ENCODE measurements around the gene SLC26A5. TPM values are rescaled to one million over a fixed set of nuclear protein-coding genes. Genes with fewer than 3 reads are reported as not detected.
A peak's percentile ranks its signal among the peaks of the same experiment; 100 is the strongest.

The SLC26A5 gene
- total RNA-seq, 1 experiment from 2014 or later: 0.29 TPM

GRCh38 chr7:103466814-103467213 is 20.8 kb upstream of the SLC26A5 start:
- no peak overlapping the region for H3K9ac ChIP-seq (ENCODE audit: low read length)
- H3K79me2 ChIP-seq (ENCODE audit: low read length): no peaks in the 10 kb centered on the region
- no TSS peak for BruUV-seq (replicated peaks)
- CTCF ChIA-PET: no interaction called here
- H3K4me1 ChIP-seq (ENCODE audit: insufficient read depth, low read length): no peaks in the 10 kb centered on the region
- no peak overlapping the region for H3K27ac ChIP-seq (ENCODE audit: low read length)
- no peak for TF ChIP-seq EZH2 (IDR thresholded peaks at IDR 0.05; ENCODE audit: low read length, unreplicated experiment)
- TF ChIP-seq CTCF (conservative IDR thresholded peaks at IDR 0.05; ENCODE audit: low read depth, low read length): no peak
- TF ChIP-seq EZH2phosphoT487 (IDR thresholded peaks at IDR 0.05; ENCODE audit: borderline replicate concordance, low read length): no peak
- no peak for DNase-seq
- no peaks in the 10 kb centered on the region for H3K9me3 ChIP-seq (ENCODE audit: low read length)
- no peaks in the 10 kb centered on the region for H4K20me1 ChIP-seq (ENCODE audit: low read length)
- no peak overlapping the region for H3K4me3 ChIP-seq (ENCODE audit: low read length)
- no peaks in the 10 kb centered on the region for H3F3A ChIP-seq (ENCODE audit: low read length, unreplicated experiment)
- ATAC-seq: no peak
- POLR2A ChIA-PET (ENCODE audit: unreplicated experiment): no interaction called here
- no peaks in the 10 kb centered on the region for H3K36me3 ChIP-seq (ENCODE audit: low read depth, low read length)
- H2AFZ ChIP-seq (ENCODE audit: low read length): no peak overlapping the region
- intact Hi-C loops (cut with micrococcal nuclease): no loop called here
- H3K9me2 ChIP-seq (replicated peaks; ENCODE audit: low read length): no peaks in the 10 kb centered on the region
- no peaks in the 10 kb centered on the region for H3K27me3 ChIP-seq (ENCODE audit: low read length)
- H3K4me2 ChIP-seq (ENCODE audit: low read length): no peak overlapping the region

GRCh38 chr7:103462358-103462757 is 16.4 kb upstream of the SLC26A5 start:
- Histone ChIP-seq H4K20me1 (ENCODE audit: low read length) (no peaks in the 10 kb centered on the region), H3K4me1 (ENCODE audit: insufficient read depth, low read length) (no peaks in the 10 kb centered on the region), H3K4me2 (ENCODE audit: low read length) (no peak overlapping the region), H3K9me3 (ENCODE audit: low read length) (no peaks in the 10 kb centered on the region), H3K36me3 (ENCODE audit: low read depth, low read length) (no peaks in the 10 kb centered on the region), H3K9me2 (replicated peaks; ENCODE audit: low read length) (no peaks in the 10 kb centered on the region), H3F3A (ENCODE audit: low read length, unreplicated experiment) (no peaks in the 10 kb centered on the region), H3K9ac (ENCODE audit: low read length) (no peak overlapping the region), H3K4me3 (ENCODE audit: low read length) (no peak overlapping the region), H3K27me3 (ENCODE audit: low read length) (no peaks in the 10 kb centered on the region), H2AFZ (ENCODE audit: low read length) (no peak overlapping the region), H3K27ac (ENCODE audit: low read length) (no peak overlapping the region), H3K79me2 (ENCODE audit: low read length) (no peaks in the 10 kb centered on the region)
- TF ChIP-seq EZH2 (IDR thresholded peaks at IDR 0.05; ENCODE audit: low read length, unreplicated experiment) (no peak), CTCF (conservative IDR thresholded peaks at IDR 0.05; ENCODE audit: low read depth, low read length) (no peak), EZH2phosphoT487 (IDR thresholded peaks at IDR 0.05; ENCODE audit: borderline replicate concordance, low read length) (no peak)
- no peak for ATAC-seq
- BruUV-seq (replicated peaks): no TSS peak
- intact Hi-C loops (cut with micrococcal nuclease): no loop called here
- CTCF ChIA-PET: no interaction called here
- POLR2A ChIA-PET (ENCODE audit: unreplicated experiment): no interaction called here
- DNase-seq: no peak

GRCh38 chr7:103447073-103447960 is 1.3 kb upstream of the SLC26A5 start:
- H3K79me2 ChIP-seq (ENCODE audit: low read length): no peaks in the 10 kb centered on the region
- TF ChIP-seq EZH2 (IDR thresholded peaks at IDR 0.05; ENCODE audit: low read length, unreplicated experiment) (no peak), EZH2phosphoT487 (IDR thresholded peaks at IDR 0.05; ENCODE audit: borderline replicate concordance, low read length) (no peak), CTCF (conservative IDR thresholded peaks at IDR 0.05; ENCODE audit: low read depth, low read length) (peak; percentile 90)
- H3K4me2 ChIP-seq (ENCODE audit: low read length): peak overlapping the region; percentile 83
- peak; percentile 75 for DNase-seq
- no TSS peak for BruUV-seq (replicated peaks)
- no peaks in the 10 kb centered on the region for H3K9me2 ChIP-seq (replicated peaks; ENCODE audit: low read length)
- intact Hi-C loops (cut with micrococcal nuclease): loop anchor here (1.0 to 2.0 kb wide), 7 partner anchors 40 to 709 kb away; no protein-coding TSS in a partner anchor
- H3K9me3 ChIP-seq (ENCODE audit: low read length): no peaks in the 10 kb centered on the region
- no peaks in the 10 kb centered on the region for H3K27me3 ChIP-seq (ENCODE audit: low read length)
- H2AFZ ChIP-seq (ENCODE audit: low read length): peak overlapping the region; percentile 41; the same call in 1 of the 2 replicates
- ATAC-seq: peak; percentile 66
- no peaks in the 10 kb centered on the region for H3K36me3 ChIP-seq (ENCODE audit: low read depth, low read length)
- ChIA-PET CTCF (interaction anchor here (0.5 to 1.2 kb wide), 2 partner anchors 33 to 76 kb away, joined by 4 to 5 read pairs; no protein-coding TSS in a partner anchor), POLR2A (ENCODE audit: unreplicated experiment) (interaction anchor here (0.5 to 0.7 kb wide), 3 partner anchors 76 to 712 kb away, joined by 3 to 9 read pairs (median 3); no protein-coding TSS in a partner anchor)
- H3K9ac ChIP-seq (ENCODE audit: low read length): no peak overlapping the region
- peak overlapping the region; percentile 71 for H3K4me3 ChIP-seq (ENCODE audit: low read length)
- peaks cover 17% of the 10 kb centered on the region for H3K4me1 ChIP-seq (ENCODE audit: insufficient read depth, low read length)
- no peaks in the 10 kb centered on the region for H3F3A ChIP-seq (ENCODE audit: low read length, unreplicated experiment)
- no peaks in the 10 kb centered on the region for H4K20me1 ChIP-seq (ENCODE audit: low read length)
- H3K27ac ChIP-seq (ENCODE audit: low read length): no peak overlapping the region
